HCT116 (cell line): ENCODE data around the gene GLDN.

ENCODE experiments used
- EZH2 ChIP-seq: fragments of 200-600 bp; sonication (generic); IDR thresholded peaks from 2 replicates; pipeline ENCODE4 v1.6.1; 2017; ENCODE audit warnings: antibody characterized with exemption, mixed run types
- POLR2A ChIP-seq: IDR thresholded peaks from 2 replicates; pipeline ENCODE4 v1.7.0; 2011; ENCODE audit warnings: borderline replicate concordance; ENCODE audit not compliant: insufficient read depth, insufficient read length; ENCODE audit errors: extremely low read depth
- POLR2AphosphoS5 ChIP-seq: IDR thresholded peaks from 2 replicates; pipeline ENCODE4 v1.6.1; 2011; ENCODE audit warnings: mild to moderate bottlenecking, low read depth, low read length, moderate library complexity
- RAD21 ChIP-seq: IDR thresholded peaks from 2 replicates; pipeline ENCODE4 v1.6.1; 2012; ENCODE audit warnings: low read depth, mild to moderate bottlenecking
- YY1 ChIP-seq: IDR thresholded peaks from 2 replicates; pipeline ENCODE4 v1.6.1; 2011; ENCODE audit warnings: low read length, low read depth, moderate library complexity, mild to moderate bottlenecking; ENCODE audit not compliant: insufficient replicate concordance; ENCODE audit errors: extremely low read depth
- ZNF274 ChIP-seq: fragments of 200-500 bp; sonication (Bioruptor generic); IDR thresholded peaks from 2 replicates; pipeline ENCODE4 v1.6.1; 2014; ENCODE audit warnings: mild to moderate bottlenecking, low read depth, low read length, inconsistent platforms
- TF ChIP-seq, protein P1 (sequence below), 3 experiments: fragments of 200-600 bp in 1 of 3; sonication (generic) in 1 of 3; IDR thresholded peaks in 2 of 3; conservative IDR thresholded peaks in 1 of 3; 2 replicates each; pipeline ENCODE4 v1.5.1; 2012 to 2017; ENCODE audit warnings: low read depth in 2 of 3, low read length in 2 of 3, antibody characterized with exemption in 1 of 3, borderline replicate concordance in 1 of 3, control low read depth in 1 of 3, mild to moderate bottlenecking in 1 of 3, mixed read lengths in 1 of 3, mixed run types in 1 of 3, moderate library complexity in 1 of 3; ENCODE audit not compliant: insufficient read depth in 1 of 3
- TF ChIP-seq, protein P2 (sequence below): IDR thresholded peaks from 2 replicates; pipeline ENCODE4 v1.6.1; 2012
- TF ChIP-seq, protein P3 (sequence below): IDR thresholded peaks from 2 replicates; pipeline ENCODE4 v1.6.1; 2011; ENCODE audit warnings: mild to moderate bottlenecking, low read length, moderate library complexity; ENCODE audit not compliant: insufficient replicate concordance; ENCODE audit errors: extremely low read depth

DNA sequence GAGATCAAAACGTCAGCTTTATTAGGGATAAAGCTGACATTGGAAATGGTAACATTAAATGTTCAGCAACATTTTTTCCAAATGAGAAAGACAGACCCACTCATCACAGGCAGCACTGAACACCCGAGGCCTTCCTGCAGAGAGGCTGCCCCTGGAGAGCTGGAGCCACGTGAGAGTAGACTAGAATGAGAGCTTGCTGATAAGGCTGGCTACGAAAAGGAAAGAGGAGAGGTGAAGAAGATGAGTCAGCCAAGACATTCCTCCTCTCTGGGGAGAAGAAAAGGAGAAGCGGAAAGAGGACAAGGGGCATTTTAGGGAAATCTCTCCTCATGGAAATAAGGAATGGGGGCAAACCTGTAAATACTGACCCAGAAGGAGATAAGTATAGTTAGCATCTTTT, 10.3 kb upstream of the GLDN start:
- TF ChIP-seq, protein P1, sequence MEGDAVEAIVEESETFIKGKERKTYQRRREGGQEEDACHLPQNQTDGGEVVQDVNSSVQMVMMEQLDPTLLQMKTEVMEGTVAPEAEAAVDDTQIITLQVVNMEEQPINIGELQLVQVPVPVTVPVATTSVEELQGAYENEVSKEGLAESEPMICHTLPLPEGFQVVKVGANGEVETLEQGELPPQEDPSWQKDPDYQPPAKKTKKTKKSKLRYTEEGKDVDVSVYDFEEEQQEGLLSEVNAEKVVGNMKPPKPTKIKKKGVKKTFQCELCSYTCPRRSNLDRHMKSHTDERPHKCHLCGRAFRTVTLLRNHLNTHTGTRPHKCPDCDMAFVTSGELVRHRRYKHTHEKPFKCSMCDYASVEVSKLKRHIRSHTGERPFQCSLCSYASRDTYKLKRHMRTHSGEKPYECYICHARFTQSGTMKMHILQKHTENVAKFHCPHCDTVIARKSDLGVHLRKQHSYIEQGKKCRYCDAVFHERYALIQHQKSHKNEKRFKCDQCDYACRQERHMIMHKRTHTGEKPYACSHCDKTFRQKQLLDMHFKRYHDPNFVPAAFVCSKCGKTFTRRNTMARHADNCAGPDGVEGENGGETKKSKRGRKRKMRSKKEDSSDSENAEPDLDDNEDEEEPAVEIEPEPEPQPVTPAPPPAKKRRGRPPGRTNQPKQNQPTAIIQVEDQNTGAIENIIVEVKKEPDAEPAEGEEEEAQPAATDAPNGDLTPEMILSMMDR (IDR thresholded peaks at IDR 0.05 in 2 of 3, conservative IDR thresholded peaks at IDR 0.05 in 1 of 3; ENCODE audit: borderline replicate concordance in 1 of 3, insufficient read depth in 1 of 3, low read depth in 2 of 3, low read length in 2 of 3), result no peak
- TF ChIP-seq EZH2 (no peak), YY1 (no peak), ZNF274 (no peak), RAD21 (no peak), POLR2A (no peak), POLR2AphosphoS5 (no peak)
- TF ChIP-seq, protein P2, sequence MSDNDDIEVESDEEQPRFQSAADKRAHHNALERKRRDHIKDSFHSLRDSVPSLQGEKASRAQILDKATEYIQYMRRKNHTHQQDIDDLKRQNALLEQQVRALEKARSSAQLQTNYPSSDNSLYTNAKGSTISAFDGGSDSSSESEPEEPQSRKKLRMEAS, result no peak
- TF ChIP-seq, protein P3, sequence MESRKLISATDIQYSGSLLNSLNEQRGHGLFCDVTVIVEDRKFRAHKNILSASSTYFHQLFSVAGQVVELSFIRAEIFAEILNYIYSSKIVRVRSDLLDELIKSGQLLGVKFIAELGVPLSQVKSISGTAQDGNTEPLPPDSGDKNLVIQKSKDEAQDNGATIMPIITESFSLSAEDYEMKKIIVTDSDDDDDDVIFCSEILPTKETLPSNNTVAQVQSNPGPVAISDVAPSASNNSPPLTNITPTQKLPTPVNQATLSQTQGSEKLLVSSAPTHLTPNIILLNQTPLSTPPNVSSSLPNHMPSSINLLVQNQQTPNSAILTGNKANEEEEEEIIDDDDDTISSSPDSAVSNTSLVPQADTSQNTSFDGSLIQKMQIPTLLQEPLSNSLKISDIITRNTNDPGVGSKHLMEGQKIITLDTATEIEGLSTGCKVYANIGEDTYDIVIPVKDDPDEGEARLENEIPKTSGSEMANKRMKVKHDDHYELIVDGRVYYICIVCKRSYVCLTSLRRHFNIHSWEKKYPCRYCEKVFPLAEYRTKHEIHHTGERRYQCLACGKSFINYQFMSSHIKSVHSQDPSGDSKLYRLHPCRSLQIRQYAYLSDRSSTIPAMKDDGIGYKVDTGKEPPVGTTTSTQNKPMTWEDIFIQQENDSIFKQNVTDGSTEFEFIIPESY, result no peak
